Panc1 (cell line): Measurements from ENCODE around the gene CITED4. TPM values are rescaled to one million over a fixed set of nuclear protein-coding genes. Genes with fewer than 3 reads are reported as not detected.

Experiments used
- ATAC-seq: fragments of 200-7000 bp; cut with Tn5 transposase; 2 replicates; pipeline ENCODE4 v1.9.1; 2020; ENCODE audit warnings: mild to moderate bottlenecking, moderate library complexity
- BruUV-seq: library from RNA; stranded (reverse); fragments of 400-500 nt; replicated peaks from 2 replicates; lab custom pipeline; 2021; lab: Mats Ljungman, UMichigan
- CTCF ChIA-PET: fragments of 300-600 bp; sonication (Branson Sonifier 250); formaldehyde crosslinking; loops from one replicate; lab custom pipeline; 2022; ENCODE audit warnings: antibody characterized with exemption; lab: Charles Lee
- POLR2A ChIA-PET: fragments of 300-600 bp; sonication (Branson Sonifier 250); formaldehyde crosslinking; loops from one replicate; lab custom pipeline; 2022; ENCODE audit warnings: antibody characterized with exemption; lab: Charles Lee
- DNase-seq: peaks from one replicate; pipeline ENCODE4 v3.0.0-alpha.2; 2010; ENCODE audit warnings: low read depth, low spot score
- H3K27ac ChIP-seq: 2 replicates; pipeline ENCODE4 v1.5.1; 2011; ENCODE audit warnings: mild to moderate bottlenecking, low read length, inconsistent platforms
- H3K27me3 ChIP-seq: fragments of 200-500 bp; sonication (Bioruptor generic); 2 replicates; pipeline ENCODE4 v1.6.0; 2014; ENCODE audit warnings: low read length, inconsistent platforms; ENCODE audit not compliant: control insufficient read depth, insufficient read depth
- H3K36me3 ChIP-seq: fragments of 200-500 bp; sonication (Bioruptor generic); 2 replicates; pipeline ENCODE4 v1.5.1; 2014; ENCODE audit warnings: inconsistent platforms, mild to moderate bottlenecking, low read length, moderate library complexity; ENCODE audit not compliant: control insufficient read depth, insufficient read depth
- H3K4me1 ChIP-seq: 2 replicates; pipeline ENCODE4 v1.5.1; 2011; ENCODE audit warnings: inconsistent platforms, mild to moderate bottlenecking, low read length, moderate library complexity; ENCODE audit not compliant: control insufficient read depth, insufficient read depth
- H3K4me3 ChIP-seq, 2 experiments: 2 replicates each; pipeline ENCODE4 v1.5.1; 2011 to 2012; ENCODE audit warnings: low read depth in 2 of 2, low read length in 2 of 2, mild to moderate bottlenecking in 2 of 2, inconsistent platforms in 1 of 2, moderate library complexity in 1 of 2
- H3K9me3 ChIP-seq: fragments of 200-500 bp; sonication (Bioruptor generic); 2 replicates; pipeline ENCODE4 v1.5.1; 2014; ENCODE audit warnings: low read depth, mild to moderate bottlenecking, inconsistent platforms, low read length, moderate library complexity; ENCODE audit not compliant: control insufficient read depth, insufficient read depth
- POLR2AphosphoS5 ChIP-seq: IDR thresholded peaks from 2 replicates; pipeline ENCODE4 v1.6.1; 2012; ENCODE audit warnings: mild to moderate bottlenecking, low read depth, low read length, moderate library complexity
- SIN3A ChIP-seq: IDR thresholded peaks from 2 replicates; pipeline ENCODE4 v1.6.1; 2012; ENCODE audit warnings: low read depth, mild to moderate bottlenecking, low read length, moderate library complexity, borderline replicate concordance; ENCODE audit not compliant: insufficient read depth
- TCF7L2 ChIP-seq: IDR thresholded peaks from 2 replicates; pipeline ENCODE4 v1.6.1; 2011; ENCODE audit warnings: mild to moderate bottlenecking, low read depth, low read length, inconsistent platforms
- in situ Hi-C: cut with HindIII; loops from 2 replicates; pipeline ENCODE4 v1.10.0; 2016; ENCODE audit warnings: low sequenced_read_pairs, low pct_unique_long_range_greater_than_20kb
- intact Hi-C: fragments of 100-400 bp; cut with micrococcal nuclease; formaldehyde crosslinking; loops from one replicate; pipeline ENCODE4 v1.10.0; 2022; ENCODE audit not compliant: unreplicated experiment
- total RNA-seq: library from RNA; stranded (reverse); gene quantifications from one replicate; pipeline ENCODE4 v1.2.1, GENCODE V29; 2021; ENCODE audit not compliant: unreplicated experiment
- TF ChIP-seq, protein P1 (sequence below): fragments of 450-650 bp; IDR thresholded peaks from 2 replicates; pipeline ENCODE4 v1.5.1; 2017; ENCODE audit warnings: mild to moderate bottlenecking
- TF ChIP-seq, protein P2 (sequence below), 2 experiments: IDR thresholded peaks; 2 replicates each; pipeline ENCODE4 v1.6.1; 2011 to 2012; ENCODE audit warnings: low read depth in 2 of 2, control low read depth in 1 of 2, low read length in 1 of 2, mild to moderate bottlenecking in 1 of 2, moderate library complexity in 1 of 2; ENCODE audit not compliant: insufficient read depth in 1 of 2

Gene CITED4
- total RNA-seq, 1 experiment from 2014 or later = 145 TPM

DNA sequence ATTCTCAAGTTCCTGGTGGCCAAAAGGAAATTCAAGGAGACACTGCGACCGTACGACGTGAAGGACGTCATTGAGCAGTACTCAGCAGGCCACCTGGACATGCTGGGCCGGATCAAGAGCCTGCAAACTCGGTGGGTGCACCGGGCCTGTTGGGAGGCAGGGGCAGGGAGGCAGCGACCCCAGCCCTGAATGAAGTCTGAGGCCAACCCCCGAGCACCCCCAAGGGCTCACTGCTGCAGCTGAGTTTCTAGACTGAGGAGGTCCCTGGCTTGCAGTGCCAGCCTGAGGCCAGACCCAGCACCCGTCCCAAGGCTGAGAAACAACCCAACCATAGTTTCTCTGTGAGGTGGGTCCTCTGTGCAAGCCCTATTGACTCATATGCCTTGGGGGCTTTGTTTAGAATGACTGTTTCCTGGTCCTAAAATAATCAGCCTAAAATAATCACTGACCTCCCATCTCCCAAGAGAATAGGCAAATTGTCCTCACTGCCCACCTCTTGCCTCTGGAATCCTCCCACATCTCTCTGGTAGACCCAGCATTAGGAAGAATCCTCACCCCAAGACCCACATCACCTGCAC lies 27.1 kb downstream of the CITED4 start:
- no peak for TF ChIP-seq TCF7L2
- TF ChIP-seq POLR2AphosphoS5 = no peak
- TF ChIP-seq, protein P1, sequence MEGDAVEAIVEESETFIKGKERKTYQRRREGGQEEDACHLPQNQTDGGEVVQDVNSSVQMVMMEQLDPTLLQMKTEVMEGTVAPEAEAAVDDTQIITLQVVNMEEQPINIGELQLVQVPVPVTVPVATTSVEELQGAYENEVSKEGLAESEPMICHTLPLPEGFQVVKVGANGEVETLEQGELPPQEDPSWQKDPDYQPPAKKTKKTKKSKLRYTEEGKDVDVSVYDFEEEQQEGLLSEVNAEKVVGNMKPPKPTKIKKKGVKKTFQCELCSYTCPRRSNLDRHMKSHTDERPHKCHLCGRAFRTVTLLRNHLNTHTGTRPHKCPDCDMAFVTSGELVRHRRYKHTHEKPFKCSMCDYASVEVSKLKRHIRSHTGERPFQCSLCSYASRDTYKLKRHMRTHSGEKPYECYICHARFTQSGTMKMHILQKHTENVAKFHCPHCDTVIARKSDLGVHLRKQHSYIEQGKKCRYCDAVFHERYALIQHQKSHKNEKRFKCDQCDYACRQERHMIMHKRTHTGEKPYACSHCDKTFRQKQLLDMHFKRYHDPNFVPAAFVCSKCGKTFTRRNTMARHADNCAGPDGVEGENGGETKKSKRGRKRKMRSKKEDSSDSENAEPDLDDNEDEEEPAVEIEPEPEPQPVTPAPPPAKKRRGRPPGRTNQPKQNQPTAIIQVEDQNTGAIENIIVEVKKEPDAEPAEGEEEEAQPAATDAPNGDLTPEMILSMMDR = no peak
- TF ChIP-seq, protein P2, sequence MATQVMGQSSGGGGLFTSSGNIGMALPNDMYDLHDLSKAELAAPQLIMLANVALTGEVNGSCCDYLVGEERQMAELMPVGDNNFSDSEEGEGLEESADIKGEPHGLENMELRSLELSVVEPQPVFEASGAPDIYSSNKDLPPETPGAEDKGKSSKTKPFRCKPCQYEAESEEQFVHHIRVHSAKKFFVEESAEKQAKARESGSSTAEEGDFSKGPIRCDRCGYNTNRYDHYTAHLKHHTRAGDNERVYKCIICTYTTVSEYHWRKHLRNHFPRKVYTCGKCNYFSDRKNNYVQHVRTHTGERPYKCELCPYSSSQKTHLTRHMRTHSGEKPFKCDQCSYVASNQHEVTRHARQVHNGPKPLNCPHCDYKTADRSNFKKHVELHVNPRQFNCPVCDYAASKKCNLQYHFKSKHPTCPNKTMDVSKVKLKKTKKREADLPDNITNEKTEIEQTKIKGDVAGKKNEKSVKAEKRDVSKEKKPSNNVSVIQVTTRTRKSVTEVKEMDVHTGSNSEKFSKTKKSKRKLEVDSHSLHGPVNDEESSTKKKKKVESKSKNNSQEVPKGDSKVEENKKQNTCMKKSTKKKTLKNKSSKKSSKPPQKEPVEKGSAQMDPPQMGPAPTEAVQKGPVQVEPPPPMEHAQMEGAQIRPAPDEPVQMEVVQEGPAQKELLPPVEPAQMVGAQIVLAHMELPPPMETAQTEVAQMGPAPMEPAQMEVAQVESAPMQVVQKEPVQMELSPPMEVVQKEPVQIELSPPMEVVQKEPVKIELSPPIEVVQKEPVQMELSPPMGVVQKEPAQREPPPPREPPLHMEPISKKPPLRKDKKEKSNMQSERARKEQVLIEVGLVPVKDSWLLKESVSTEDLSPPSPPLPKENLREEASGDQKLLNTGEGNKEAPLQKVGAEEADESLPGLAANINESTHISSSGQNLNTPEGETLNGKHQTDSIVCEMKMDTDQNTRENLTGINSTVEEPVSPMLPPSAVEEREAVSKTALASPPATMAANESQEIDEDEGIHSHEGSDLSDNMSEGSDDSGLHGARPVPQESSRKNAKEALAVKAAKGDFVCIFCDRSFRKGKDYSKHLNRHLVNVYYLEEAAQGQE (IDR thresholded peaks at IDR 0.05; ENCODE audit: insufficient read depth in 1 of 2, low read depth in 2 of 2, low read length in 1 of 2) = no peak
- TF ChIP-seq SIN3A = no peak
- Histone ChIP-seq H3K4me1 (no peaks in the 10 kb centered on the region), H3K4me3 (no peak overlapping the region), H3K9me3 (no peaks in the 10 kb centered on the region), H3K27me3 (no peaks in the 10 kb centered on the region), H3K36me3 (no peaks in the 10 kb centered on the region), H3K27ac (no peak overlapping the region)
- no TSS peak for BruUV-seq
- intact Hi-C loops = no loop called here
- ChIA-PET CTCF (no interaction called here), POLR2A (no interaction called here)
- DNase-seq (no peak), ATAC-seq (no peak)
- in situ Hi-C loops = no loop called here

DNA sequence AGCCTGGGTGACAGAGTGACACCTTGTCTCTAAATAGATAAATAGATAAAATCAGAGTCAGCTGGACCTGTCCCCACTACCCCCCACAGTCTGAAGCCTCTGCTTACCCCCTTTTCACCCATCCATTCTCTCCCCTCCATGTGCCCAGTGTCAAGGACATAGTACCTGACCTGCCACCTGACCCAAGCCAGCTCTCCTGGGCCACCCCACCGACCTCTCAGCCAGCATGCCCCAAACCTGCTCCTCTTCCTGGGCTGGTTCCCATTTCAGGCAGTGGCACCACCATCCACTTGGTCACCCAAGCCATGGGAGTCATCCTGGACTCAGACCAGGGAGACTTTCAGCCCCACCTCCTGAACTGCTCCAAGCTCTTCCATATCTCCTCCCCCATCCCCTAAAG lies 28.2 kb downstream of the CITED4 start:
- POLR2A ChIA-PET = no interaction called here
- ATAC-seq (no peak), DNase-seq (no peak)
- no peak for TF ChIP-seq SIN3A
- no peak for TF ChIP-seq TCF7L2
- no peak for TF ChIP-seq POLR2AphosphoS5
- TF ChIP-seq, protein P1 = no peak
- TF ChIP-seq, protein P2 (IDR thresholded peaks at IDR 0.05; ENCODE audit: insufficient read depth in 1 of 2, low read depth in 2 of 2, low read length in 1 of 2) = no peak
- Histone ChIP-seq H3K36me3 (no peaks in the 10 kb centered on the region), H3K4me3 (no peak overlapping the region), H3K4me1 (no peaks in the 10 kb centered on the region), H3K9me3 (no peaks in the 10 kb centered on the region), H3K27me3 (no peaks in the 10 kb centered on the region), H3K27ac (no peak overlapping the region)
- CTCF ChIA-PET = no interaction called here
- intact Hi-C loops (loop anchor here (2.0 kb wide), 1 partner anchor 49 kb away; no protein-coding TSS in a partner anchor), in situ Hi-C loops (no loop called here)
- no TSS peak for BruUV-seq
